GM12875 (cell line): ENCODE results near the gene CCZ1.
"Not testable (repeated sequence)": the region's sequence is repeated elsewhere in the genome, so short reads cannot be mapped to it uniquely, and the experiment has no call there.

Experiments
- H3K4me3 ChIP-seq: one replicate; pipeline ENCODE4 v1.5.1; 2011; ENCODE audit warnings: low read depth, low read length, control low read depth

Gene CCZ1

GRCh38 chr7:5926263-5926870 is 27.8 kb downstream of the CCZ1 start:
- not testable (repeated sequence) for H3K4me3 ChIP-seq

- not testable (repeated sequence) for H3K4me3 ChIP-seq
Observed at GRCh38 chr7:5930290-5930689, 31.8 kb downstream of the CCZ1 start.

GRCh38 chr7:5931250-5931649 is 32.7 kb downstream of the CCZ1 start:
- not testable (repeated sequence) for H3K4me3 ChIP-seq

GRCh38 chr7:5931905-5932644 is 33.5 kb downstream of the CCZ1 start:
- H3K4me3 ChIP-seq, result not testable (repeated sequence)

GRCh38 chr7:5934945-5935450 is 36.5 kb downstream of the CCZ1 start:
- not testable (repeated sequence) for H3K4me3 ChIP-seq

- H3K4me3 ChIP-seq, result not testable (repeated sequence)
Observed at GRCh38 chr7:5963205-5963604, 64.7 kb downstream of the CCZ1 start.

- not testable (repeated sequence) for H3K4me3 ChIP-seq
Observed at GRCh38 chr7:5963810-5964209, 65.3 kb downstream of the CCZ1 start.

- H3K4me3 ChIP-seq, result not testable (repeated sequence)
Observed at GRCh38 chr7:5970347-5970911, 71.9 kb downstream of the CCZ1 start, which contains the start of gene RSPH10B. Gene RSPH10B, minus strand, starts transcription at chr7:5970689. Its CDS starts 3,573 bp downstream, at chr7:5967116.

- not testable (repeated sequence) for H3K4me3 ChIP-seq
Observed at GRCh38 chr7:5973580-5973979, 75.0 kb downstream of the CCZ1 start.
